ENCODE measurements around the gene UGT1A7.
"Not testable (repeated sequence)": the region's sequence is repeated elsewhere in the genome, so short reads cannot be mapped to it uniquely, and the experiment has no call there.

The UGT1A7 gene

GRCh38 chr2:233676046-233676445, 5.7 kb upstream of the UGT1A7 start:
- in situ Hi-C loops (cut with MboI; ENCODE audit: low pct_unique_long_range_greater_than_20kb, low sequenced_read_pairs) = no loop called here
- no peak for DNase-seq

- in situ Hi-C loops (cut with MboI; ENCODE audit: low pct_unique_long_range_greater_than_20kb, low sequenced_read_pairs) = no loop called here
- DNase-seq = no peak
These were observed 2.5 kb upstream of the UGT1A7 start for GRCh38 chr2:233679196-233679595.

GRCh38 chr2:233680361-233681045, 1.2 kb upstream of the UGT1A7 start:
- in situ Hi-C loops (cut with MboI; ENCODE audit: low pct_unique_long_range_greater_than_20kb, low sequenced_read_pairs) = no loop called here
- no peak for DNase-seq

GRCh38 chr2:233684640-233685039, 2.9 kb downstream of the UGT1A7 start:
- in situ Hi-C loops (cut with MboI; ENCODE audit: low pct_unique_long_range_greater_than_20kb, low sequenced_read_pairs) = no loop called here
- DNase-seq = no peak

- no peak for DNase-seq
- in situ Hi-C loops (cut with MboI; ENCODE audit: low pct_unique_long_range_greater_than_20kb, low sequenced_read_pairs) = no loop called here
These were observed 5.2 kb downstream of the UGT1A7 start for GRCh38 chr2:233686928-233687327.

GRCh38 chr2:233688341-233688740, 6.6 kb downstream of the UGT1A7 start:
- in situ Hi-C loops (cut with MboI; ENCODE audit: low pct_unique_long_range_greater_than_20kb, low sequenced_read_pairs) = no loop called here
- no peak for DNase-seq

GRCh38 chr2:233689031-233689430, 7.3 kb downstream of the UGT1A7 start:
- no peak for DNase-seq
- in situ Hi-C loops (cut with MboI; ENCODE audit: low pct_unique_long_range_greater_than_20kb, low sequenced_read_pairs) = no loop called here

- in situ Hi-C loops (cut with MboI; ENCODE audit: low pct_unique_long_range_greater_than_20kb, low sequenced_read_pairs) = no loop called here
These were observed 7.8 kb downstream of the UGT1A7 start for GRCh38 chr2:233689501-233689900.

GRCh38 chr2:233690444-233690843, 8.7 kb downstream of the UGT1A7 start:
- no peak for DNase-seq
- in situ Hi-C loops (cut with MboI; ENCODE audit: low pct_unique_long_range_greater_than_20kb, low sequenced_read_pairs) = no loop called here

More at GRCh38 chr2:233689501-233689900, 7.8 kb downstream of the UGT1A7 start:
- DNase-seq = no peak

GRCh38 chr2:233691443-233692433, 10.0 kb downstream of the UGT1A7 start:
- in situ Hi-C loops (cut with MboI; ENCODE audit: low pct_unique_long_range_greater_than_20kb, low sequenced_read_pairs) = no loop called here
- no peak for DNase-seq

- DNase-seq = no peak
- in situ Hi-C loops (cut with MboI; ENCODE audit: low pct_unique_long_range_greater_than_20kb, low sequenced_read_pairs) = no loop called here
These were observed 10.9 kb downstream of the UGT1A7 start, which contains the start of gene UGT1A6 for GRCh38 chr2:233692648-233693047. TSS of gene UGT1A6 (plus strand) at chr2:233692890. CDS start at chr2:233693005, 115 bp downstream.

- no peak for DNase-seq
- in situ Hi-C loops (cut with MboI; ENCODE audit: low pct_unique_long_range_greater_than_20kb, low sequenced_read_pairs) = no loop called here
These were observed 12.3 kb downstream of the UGT1A7 start for GRCh38 chr2:233693963-233694362.

- no peak for DNase-seq
- in situ Hi-C loops (cut with MboI; ENCODE audit: low pct_unique_long_range_greater_than_20kb, low sequenced_read_pairs) = no loop called here
These were observed 17.0 kb downstream of the UGT1A7 start for GRCh38 chr2:233698740-233699139.

GRCh38 chr2:233699424-233700027, 17.8 kb downstream of the UGT1A7 start:
- in situ Hi-C loops (cut with MboI; ENCODE audit: low pct_unique_long_range_greater_than_20kb, low sequenced_read_pairs) = no loop called here
- DNase-seq = no peak

GRCh38 chr2:233700028-233700635, 18.4 kb downstream of the UGT1A7 start:
- DNase-seq = peak; percentile 4
- in situ Hi-C loops (cut with MboI; ENCODE audit: low pct_unique_long_range_greater_than_20kb, low sequenced_read_pairs) = no loop called here

- DNase-seq; in situ Hi-C loops (cut with MboI; ENCODE audit: low pct_unique_long_range_greater_than_20kb, low sequenced_read_pairs): not testable (repeated sequence)
These were observed 19.1 kb downstream of the UGT1A7 start for GRCh38 chr2:233700842-233701241.

- no peak for DNase-seq
- in situ Hi-C loops (cut with MboI; ENCODE audit: low pct_unique_long_range_greater_than_20kb, low sequenced_read_pairs) = no loop called here
These were observed 20.5 kb downstream of the UGT1A7 start for GRCh38 chr2:233702238-233702637.

- DNase-seq = no peak
- in situ Hi-C loops (cut with MboI; ENCODE audit: low pct_unique_long_range_greater_than_20kb, low sequenced_read_pairs) = no loop called here
These were observed 24.3 kb downstream of the UGT1A7 start for GRCh38 chr2:233705911-233706506.

GRCh38 chr2:233706720-233707119, 25.0 kb downstream of the UGT1A7 start:
- no peak for DNase-seq
- in situ Hi-C loops (cut with MboI; ENCODE audit: low pct_unique_long_range_greater_than_20kb, low sequenced_read_pairs) = no loop called here
